Endodermal cell (in vitro differentiated cells): ENCODE data around the gene CDC42. TPM values are rescaled to one million over a fixed set of nuclear protein-coding genes. Genes with fewer than 3 reads are reported as not detected.

Source experiments
- DNase-seq: peaks from one replicate; pipeline ENCODE4 v3.0.0-alpha.2; 2017
- H3K27ac ChIP-seq: 2 replicates; pipeline ENCODE4 v1.5.1; 2013; ENCODE audit warnings: mild to moderate bottlenecking, low read depth, low read length, moderate library complexity
- H3K27me3 ChIP-seq: 2 replicates; pipeline ENCODE4 v1.6.1; 2013; ENCODE audit warnings: mild to moderate bottlenecking, low read length, moderate library complexity; ENCODE audit not compliant: insufficient read depth, control insufficient read depth, poor library complexity, severe bottlenecking
- H3K36me3 ChIP-seq: 2 replicates; pipeline ENCODE4 v1.7.0; 2013; ENCODE audit warnings: mild to moderate bottlenecking, low read length, moderate library complexity; ENCODE audit not compliant: control insufficient read depth, insufficient read depth
- H3K4me1 ChIP-seq: one replicate; pipeline ENCODE4 v1.7.0; 2013; ENCODE audit warnings: low read length; ENCODE audit not compliant: control insufficient read depth, insufficient read depth
- H3K4me3 ChIP-seq: 2 replicates; pipeline ENCODE4 v1.5.1; 2013; ENCODE audit warnings: mild to moderate bottlenecking, low read length, moderate library complexity
- H3K9ac ChIP-seq: 2 replicates; pipeline ENCODE4 v1.6.1; 2013; ENCODE audit warnings: mild to moderate bottlenecking, low read length, moderate library complexity; ENCODE audit not compliant: poor library complexity, severe bottlenecking; ENCODE audit errors: extremely low read depth
- H3K9me3 ChIP-seq: 2 replicates; pipeline ENCODE4 v1.6.1; 2013; ENCODE audit warnings: mild to moderate bottlenecking, low read length, moderate library complexity; ENCODE audit not compliant: control insufficient read depth
- H3K27ac Mint-ChIP-seq: 2 replicates; pipeline ENCODE4 v1.8.0; 2020; ENCODE audit warnings: mixed read lengths
- H3K27me3 Mint-ChIP-seq: 2 replicates; pipeline ENCODE4 v1.8.0; 2021; ENCODE audit warnings: mild to moderate bottlenecking, mixed read lengths; ENCODE audit not compliant: insufficient read depth
- H3K36me3 Mint-ChIP-seq: 2 replicates; pipeline ENCODE4 v1.8.0; 2020; ENCODE audit warnings: low read depth, mixed read lengths
- H3K4me1 Mint-ChIP-seq: 2 replicates; pipeline ENCODE4 v1.8.0; 2020; ENCODE audit warnings: mixed read lengths
- H3K4me3 Mint-ChIP-seq: 2 replicates; pipeline ENCODE4 v1.8.0; 2020; ENCODE audit warnings: mild to moderate bottlenecking, moderate library complexity, mixed read lengths
- H3K9me3 Mint-ChIP-seq: 2 replicates; pipeline ENCODE4 v1.8.0; 2020; ENCODE audit warnings: mild to moderate bottlenecking, mixed read lengths
- CTCF ChIP-seq: fragments of 200-600 bp; sonication (generic); conservative IDR thresholded peaks from 2 replicates; pipeline ENCODE4 v1.5.0; 2021; ENCODE audit warnings: antibody characterized with exemption, mild to moderate bottlenecking
- WGBS, 2 experiments: methylation state at CpG; one replicate each; pipeline versions ENCODE4 v1.1.5 to v1.1.7; 2013; ENCODE audit warnings: missing lambda C conversion rate in 2 of 2, mixed read lengths in 1 of 2; ENCODE audit not compliant: insufficient coverage in 1 of 2, insufficient read length in 1 of 2; 5-methylcytosine and 5-hydroxymethylcytosine counted together
- total RNA-seq, 2 donors: library from RNA; stranded (reverse); fragmentation: NEBNext Ultra II Directional in 1 of 2; extraction: Animal tissue kit (Norgen Biotek cat#: 25700) in 1 of 2; gene quantifications; 2 replicates in 1 of 2; 3 replicates in 1 of 2; pipeline ENCODE4 v1.2.1, GENCODE V29; 2021

The CDC42 gene
- total RNA-seq, 2 donors from 2014 or later: 274 to 283 TPM

GRCh38 chr1:22098752-22099151 is 46.2 kb downstream of the CDC42 start:
- no peak for DNase-seq
- TF ChIP-seq CTCF: no peak
- Histone ChIP-seq H3K36me3 (peaks cover 85% of the 10 kb centered on the region), H3K9me3 (no peaks in the 10 kb centered on the region), H3K4me3 (no peak overlapping the region), H3K9ac (no peak overlapping the region), H3K4me1 (no peaks in the 10 kb centered on the region), H3K27ac (no peak overlapping the region), H3K27me3 (no peaks in the 10 kb centered on the region)
- H3K27ac Mint-ChIP-seq: no peak overlapping the region
- H3K9me3 Mint-ChIP-seq: no peaks in the 10 kb centered on the region
- 88 to 91% methylated on average over 5 to 10 of the region's 10 CpGs for WGBS, 2 experiments
- peaks cover 25% of the 10 kb centered on the region for H3K4me1 Mint-ChIP-seq
- peaks cover 45% of the 10 kb centered on the region for H3K36me3 Mint-ChIP-seq
- no peak overlapping the region for H3K4me3 Mint-ChIP-seq
- no peaks in the 10 kb centered on the region for H3K27me3 Mint-ChIP-seq

- 93 to 100% methylated on average over 3 of the region's 3 CpGs for WGBS, 2 experiments
- DNase-seq: no peak
- Histone ChIP-seq H3K4me1 (no peaks in the 10 kb centered on the region), H3K27ac (no peak overlapping the region), H3K9ac (no peak overlapping the region), H3K9me3 (no peaks in the 10 kb centered on the region), H3K27me3 (no peaks in the 10 kb centered on the region), H3K4me3 (no peak overlapping the region), H3K36me3 (peaks cover 81% of the 10 kb centered on the region)
- Mint-ChIP-seq H3K36me3 (peaks cover 43% of the 10 kb centered on the region), H3K27ac (peak overlapping the region; percentile 34), H3K9me3 (no peaks in the 10 kb centered on the region), H3K4me1 (peaks cover 25% of the 10 kb centered on the region), H3K27me3 (no peaks in the 10 kb centered on the region), H3K4me3 (no peak overlapping the region)
- TF ChIP-seq CTCF: no peak
Observed at GRCh38 chr1:22100168-22100567, 47.7 kb downstream of the CDC42 start.

GRCh38 chr1:22101199-22101598 is 48.7 kb downstream of the CDC42 start:
- no peak overlapping the region for H3K4me3 ChIP-seq
- no peak overlapping the region for H3K9ac ChIP-seq
- Mint-ChIP-seq H3K4me3 (no peak overlapping the region), H3K27me3 (no peaks in the 10 kb centered on the region), H3K9me3 (no peaks in the 10 kb centered on the region), H3K4me1 (peaks cover 27% of the 10 kb centered on the region), H3K36me3 (peaks cover 42% of the 10 kb centered on the region), H3K27ac (no peak overlapping the region)
- H3K9me3 ChIP-seq: no peaks in the 10 kb centered on the region
- peaks cover 3% of the 10 kb centered on the region for H3K4me1 ChIP-seq
- peaks cover 80% of the 10 kb centered on the region for H3K36me3 ChIP-seq
- H3K27me3 ChIP-seq: no peaks in the 10 kb centered on the region
- WGBS, 2 experiments: 83 to 93% methylated on average over 1 of the region's 1 CpG
- DNase-seq: no peak
- no peak overlapping the region for H3K27ac ChIP-seq
- no peak for TF ChIP-seq CTCF
